NT2/D1 (cell line): ENCODE data around the gene HDAC2.

Experiments used
- SUZ12 ChIP-seq: IDR thresholded peaks from 2 replicates; pipeline ENCODE4 v1.6.1; 2011; ENCODE audit not compliant: insufficient read length, insufficient read depth; ENCODE audit errors: extremely low read depth
- YY1 ChIP-seq: IDR thresholded peaks from 2 replicates; pipeline ENCODE4 v1.6.1; 2011; ENCODE audit not compliant: insufficient read length, insufficient read depth
- ZNF274 ChIP-seq: IDR thresholded peaks from 2 replicates; pipeline ENCODE4 v1.6.1; 2011; ENCODE audit warnings: mild to moderate bottlenecking, low read depth, low read length

DNA sequence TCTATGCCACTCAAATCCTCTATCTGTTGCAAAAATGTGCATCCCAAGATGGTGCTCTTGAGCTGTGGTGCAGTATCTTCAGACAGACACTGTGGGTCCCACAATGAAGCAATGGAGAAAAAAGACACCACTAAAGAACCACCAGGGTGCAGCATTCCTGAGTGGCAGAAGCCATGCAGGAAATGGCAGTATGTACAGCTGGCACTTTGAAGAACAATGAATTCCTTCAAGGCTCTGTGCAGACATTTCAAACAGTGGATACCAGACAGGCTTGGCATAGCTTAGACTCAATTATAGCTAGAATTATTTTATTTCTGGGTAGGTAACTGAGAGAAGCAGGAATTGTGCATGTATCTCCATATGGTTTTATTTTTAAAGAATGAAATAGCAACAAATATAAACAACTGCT lies 24.0 kb upstream of the HDAC2 start:
- TF ChIP-seq YY1 = no peak
- no peak for TF ChIP-seq ZNF274
- TF ChIP-seq SUZ12 = no peak
